IMR-90 (cell line): Measurements from ENCODE around the gene SSH2. TPM values are rescaled to one million over a fixed set of nuclear protein-coding genes. Genes with fewer than 3 reads are reported as not detected.

Experiments
- ATAC-seq: fragments of 200-7000 bp; cut with Tn5 transposase; 2 replicates; pipeline ENCODE4 v1.9.1; 2020; ENCODE audit warnings: low read depth, mild to moderate bottlenecking, moderate library complexity
- BruUV-seq: library from RNA; stranded (reverse); fragments of 400-500 nt; replicated peaks from 2 replicates; lab custom pipeline; 2021; lab: Mats Ljungman, UMichigan
- CTCF ChIA-PET: fragments of 300-600 bp; formaldehyde crosslinking; extraction: SDS; loops from one replicate; lab custom pipeline; 2021; ENCODE audit warnings: antibody characterized with exemption; lab: Yijun Ruan, JAX
- POLR2A ChIA-PET: fragments of 300-600 bp; sonication (Branson Sonifier 250); formaldehyde crosslinking; loops from one replicate; lab custom pipeline; 2022; ENCODE audit warnings: antibody characterized with exemption; ENCODE audit not compliant: unreplicated experiment; lab: Charles Lee
- DNase-seq: peaks from one replicate; pipeline ENCODE4 v3.0.0; 2013
- H2AFZ ChIP-seq: replicated peaks from 2 replicates; pipeline ENCODE3; 2013; ENCODE audit warnings: low read length, mild to moderate bottlenecking; ENCODE audit not compliant: poor library complexity
- H2AK5ac ChIP-seq: 2 replicates; pipeline ENCODE4 v1.6.1; 2013; ENCODE audit warnings: low read depth, low read length, inconsistent platforms
- H2AK9ac ChIP-seq: replicated peaks from 2 replicates; pipeline ENCODE3; 2013; ENCODE audit warnings: mild to moderate bottlenecking, low read depth, low read length, moderate library complexity; ENCODE audit not compliant: poor library complexity
- H2BK120ac ChIP-seq: 2 replicates; pipeline ENCODE4 v1.6.1; 2013; ENCODE audit warnings: low read depth, low read length, inconsistent platforms
- H2BK15ac ChIP-seq: 3 replicates; pipeline ENCODE4 v1.6.1; 2013; ENCODE audit warnings: low read depth, low read length, inconsistent platforms
- H2BK20ac ChIP-seq: 2 replicates; pipeline ENCODE4 v1.6.1; 2013; ENCODE audit warnings: low read depth, mild to moderate bottlenecking, inconsistent platforms, low read length, moderate library complexity
- H2BK5ac ChIP-seq: 2 replicates; pipeline ENCODE4 v1.6.1; 2013; ENCODE audit warnings: mild to moderate bottlenecking, low read depth, low read length, inconsistent platforms; ENCODE audit not compliant: poor library complexity, severe bottlenecking
- H3K14ac ChIP-seq: replicated peaks from 2 replicates; pipeline ENCODE4 v1.6.1; 2013; ENCODE audit warnings: low read depth, low read length, inconsistent platforms
- H3K18ac ChIP-seq: 2 replicates; pipeline ENCODE4 v1.6.1; 2013; ENCODE audit warnings: low read depth, low read length, control low read depth
- H3K23ac ChIP-seq: 2 replicates; pipeline ENCODE4 v1.6.1; 2013; ENCODE audit warnings: low read depth, low read length, inconsistent platforms
- H3K27ac ChIP-seq: 2 replicates; pipeline ENCODE4 v1.5.1; 2013; ENCODE audit warnings: mild to moderate bottlenecking, control low read depth, low read length; ENCODE audit not compliant: insufficient read depth
- H3K27me3 ChIP-seq: 2 replicates; pipeline ENCODE4 v1.6.1; 2013; ENCODE audit warnings: low read length; ENCODE audit not compliant: control insufficient read depth, insufficient read depth
- H3K36me3 ChIP-seq: 2 replicates; pipeline ENCODE4 v1.6.1; 2013; ENCODE audit warnings: low read length, mixed read lengths; ENCODE audit not compliant: control insufficient read depth, insufficient read depth
- H3K4ac ChIP-seq: 2 replicates; pipeline ENCODE4 v1.6.1; 2013; ENCODE audit warnings: low read depth, low read length, inconsistent platforms
- H3K4me1 ChIP-seq: 2 replicates; pipeline ENCODE4 v1.6.1; 2013; ENCODE audit warnings: low read length, mixed read lengths; ENCODE audit not compliant: control insufficient read depth, insufficient read depth
- H3K4me2 ChIP-seq: 2 replicates; pipeline ENCODE4 v1.6.1; 2013; ENCODE audit warnings: low read depth, mild to moderate bottlenecking, control low read depth, low read length, moderate library complexity
- H3K4me3 ChIP-seq: 2 replicates; pipeline ENCODE4 v1.5.1; 2013; ENCODE audit warnings: low read depth, mild to moderate bottlenecking, control low read depth, low read length, moderate library complexity; ENCODE audit not compliant: insufficient read depth
- H3K56ac ChIP-seq: 2 replicates; pipeline ENCODE4 v1.6.1; 2013; ENCODE audit warnings: low read length, inconsistent platforms; ENCODE audit not compliant: insufficient read depth; ENCODE audit errors: extremely low read depth
- H3K79me1 ChIP-seq, 2 experiments: 2 replicates each; pipeline ENCODE4 v1.6.1; 2013; ENCODE audit warnings: low read length in 2 of 2, inconsistent platforms in 1 of 2, low read depth in 1 of 2
- H3K9ac ChIP-seq: 2 replicates; pipeline ENCODE4 v1.6.1; 2013; ENCODE audit warnings: low read depth, low read length, control low read depth
- H3K9me1 ChIP-seq: 2 replicates; pipeline ENCODE4 v1.6.1; 2013; ENCODE audit warnings: low read length, inconsistent platforms; ENCODE audit not compliant: insufficient read depth
- H3K9me3 ChIP-seq: 2 replicates; pipeline ENCODE4 v1.6.1; 2013; ENCODE audit warnings: low read length; ENCODE audit not compliant: control insufficient read depth, insufficient read depth
- H4K20me1 ChIP-seq: 2 replicates; pipeline ENCODE4 v1.6.1; 2013; ENCODE audit warnings: low read length, inconsistent platforms; ENCODE audit not compliant: insufficient read depth
- H4K5ac ChIP-seq: 2 replicates; pipeline ENCODE4 v1.6.1; 2013; ENCODE audit warnings: mild to moderate bottlenecking, low read depth, low read length, control low read depth
- H4K8ac ChIP-seq, 2 experiments: 2 replicates each; pipeline ENCODE4 v1.6.1; 2013; ENCODE audit warnings: low read depth in 2 of 2, low read length in 2 of 2, control low read depth in 1 of 2, inconsistent platforms in 1 of 2
- H4K91ac ChIP-seq: 2 replicates; pipeline ENCODE4 v1.6.1; 2013; ENCODE audit warnings: low read depth, low read length, inconsistent platforms; ENCODE audit not compliant: insufficient read depth
- BHLHE40 ChIP-seq: fragments of 150-350 bp; IDR thresholded peaks from 2 replicates; pipeline ENCODE4 v1.6.1; 2016; ENCODE audit warnings: mild to moderate bottlenecking, low read depth, low read length
- CEBPB ChIP-seq: IDR thresholded peaks from 2 replicates; pipeline ENCODE4 v1.6.1; 2012; ENCODE audit warnings: low read depth, low read length, improper control_type of control experiment
- CHD1 ChIP-seq: IDR thresholded peaks from 2 replicates; pipeline ENCODE4 v1.6.1; 2012; ENCODE audit warnings: low read depth, low read length, improper control_type of control experiment
- CTCF ChIP-seq: conservative IDR thresholded peaks from 2 replicates; pipeline ENCODE4 v1.5.1; 2012; ENCODE audit warnings: mild to moderate bottlenecking, low read depth, low read length, improper control_type of control experiment
- FOS ChIP-seq: fragments of 150-350 bp; IDR thresholded peaks from 2 replicates; pipeline ENCODE4 v1.6.1; 2016; ENCODE audit warnings: low read depth, low read length
- MAFK ChIP-seq: IDR thresholded peaks from 2 replicates; pipeline ENCODE4 v1.6.1; 2012; ENCODE audit warnings: low read depth, low read length, improper control_type of control experiment
- MAZ ChIP-seq: IDR thresholded peaks from 2 replicates; pipeline ENCODE4 v1.6.1; 2012; ENCODE audit warnings: low read depth, mild to moderate bottlenecking, low read length, improper control_type of control experiment, moderate library complexity, borderline replicate concordance
- MXI1 ChIP-seq: IDR thresholded peaks from 2 replicates; pipeline ENCODE4 v1.6.1; 2012; ENCODE audit warnings: low read depth, mild to moderate bottlenecking, low read length, moderate library complexity, borderline replicate concordance
- NFE2L2 ChIP-seq: fragments of 150-350 bp; IDR thresholded peaks from 2 replicates; pipeline ENCODE4 v1.6.1; 2016; ENCODE audit warnings: low read depth, mild to moderate bottlenecking, low read length
- POLR2A ChIP-seq: IDR thresholded peaks from 2 replicates; pipeline ENCODE4 v1.6.1; 2012; ENCODE audit warnings: mild to moderate bottlenecking, low read depth, low read length
- RAD21 ChIP-seq: IDR thresholded peaks from 2 replicates; pipeline ENCODE4 v1.6.1; 2012; ENCODE audit warnings: low read length, improper control_type of control experiment
- RCOR1 ChIP-seq: IDR thresholded peaks from 2 replicates; pipeline ENCODE4 v1.6.1; 2012; ENCODE audit warnings: mild to moderate bottlenecking, low read length, improper control_type of control experiment; ENCODE audit not compliant: insufficient replicate concordance
- RFX5 ChIP-seq: IDR thresholded peaks from 2 replicates; pipeline ENCODE4 v1.8.0; 2012; ENCODE audit warnings: low read depth, mild to moderate bottlenecking, low read length, moderate library complexity
- SMC3 ChIP-seq: fragments of 150-350 bp; IDR thresholded peaks from 2 replicates; pipeline ENCODE4 v1.6.1; 2016; ENCODE audit warnings: low read depth, mild to moderate bottlenecking, antibody characterized with exemption, low read length, moderate library complexity
- USF2 ChIP-seq: fragments of 150-350 bp; IDR thresholded peaks from 2 replicates; pipeline ENCODE4 v1.6.1; 2017; ENCODE audit warnings: mild to moderate bottlenecking, antibody characterized with exemption, low read length, low read depth
- dilution Hi-C: fragments of 300-500 bp; cut with HindIII; formaldehyde crosslinking; loops from one replicate; pipeline ENCODE4 v1.14.3; 2018; ENCODE audit warnings: low sequenced_read_pairs; ENCODE audit not compliant: unreplicated experiment
- in situ Hi-C: fragments of 300-500 bp; cut with MboI; formaldehyde crosslinking; loops from 3 replicates; pipeline ENCODE4 v1.14.3; 2019; ENCODE audit warnings: low sequenced_read_pairs, inconsistent platforms, mixed read lengths
- intact Hi-C: fragments of 100-400 bp; cut with micrococcal nuclease; formaldehyde crosslinking; loops from 2 replicates; pipeline ENCODE4 v1.10.0; 2022
- polyA plus RNA-seq, 3 experiments: library from polyadenylated mRNA; depleted of rRNA; stranded (reverse); fragments of >200 nt; gene quantifications; 2 replicates each; pipeline ENCODE4 v1.2.3, GENCODE V29; 2012; ENCODE audit warnings: low replicate concordance in 1 of 3
- total RNA-seq: library from RNA; depleted of rRNA; stranded (reverse); fragments of >200 nt; gene quantifications from 2 replicates; pipeline ENCODE4 v1.2.3, GENCODE V29; 2012
- TF ChIP-seq, protein P1 (sequence below): fragments of 150-350 bp; IDR thresholded peaks from 2 replicates; pipeline ENCODE4 v1.6.1; 2016; ENCODE audit warnings: low read depth, mild to moderate bottlenecking, low read length, moderate library complexity, borderline replicate concordance

SSH2 gene
- total and polyA plus RNA-seq, 2 of the 4 experiments (the other 2 are of a cell fraction): 9.3 TPM

GRCh38 chr17:29956225-29956624, 26.2 kb upstream of the SSH2 start:
- no peaks in the 10 kb centered on the region for H3K79me1 ChIP-seq
- no peak overlapping the region for H3K18ac ChIP-seq
- DNase-seq (no peak), ATAC-seq (no peak)
- H3K23ac ChIP-seq: no peak overlapping the region
- intact Hi-C loops (no loop called here), in situ Hi-C loops (loop anchor here (10.0 kb wide), 1 partner anchor 109 kb away; no protein-coding TSS in a partner anchor), dilution Hi-C loops (no loop called here)
- H2BK20ac ChIP-seq: no peak overlapping the region
- H3K4me3 ChIP-seq: no peak overlapping the region
- no peak overlapping the region for H3K14ac ChIP-seq
- peaks cover 2% of the 10 kb centered on the region; the same call in 1 of the 2 replicates for H3K27me3 ChIP-seq
- TF ChIP-seq FOS (no peak), RFX5 (no peak), CHD1 (no peak), RAD21 (no peak), BHLHE40 (no peak), POLR2A (no peak), RCOR1 (no peak), USF2 (no peak), CTCF (no peak), SMC3 (no peak), MAFK (no peak), CEBPB (no peak), MAZ (no peak), NFE2L2 (no peak), MXI1 (no peak)
- TF ChIP-seq, protein P1, sequence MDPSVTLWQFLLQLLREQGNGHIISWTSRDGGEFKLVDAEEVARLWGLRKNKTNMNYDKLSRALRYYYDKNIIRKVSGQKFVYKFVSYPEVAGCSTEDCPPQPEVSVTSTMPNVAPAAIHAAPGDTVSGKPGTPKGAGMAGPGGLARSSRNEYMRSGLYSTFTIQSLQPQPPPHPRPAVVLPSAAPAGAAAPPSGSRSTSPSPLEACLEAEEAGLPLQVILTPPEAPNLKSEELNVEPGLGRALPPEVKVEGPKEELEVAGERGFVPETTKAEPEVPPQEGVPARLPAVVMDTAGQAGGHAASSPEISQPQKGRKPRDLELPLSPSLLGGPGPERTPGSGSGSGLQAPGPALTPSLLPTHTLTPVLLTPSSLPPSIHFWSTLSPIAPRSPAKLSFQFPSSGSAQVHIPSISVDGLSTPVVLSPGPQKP: no peak
- H2BK120ac ChIP-seq: no peak overlapping the region
- no peak overlapping the region for H3K4ac ChIP-seq
- H2BK15ac ChIP-seq: no peak overlapping the region
- no peak overlapping the region for H3K27ac ChIP-seq
- H3K4me2 ChIP-seq: no peak overlapping the region
- H4K5ac ChIP-seq: no peak overlapping the region
- H2AK5ac ChIP-seq: no peak overlapping the region
- no peak overlapping the region for H4K91ac ChIP-seq
- H3K9me3 ChIP-seq: peaks cover 8% of the 10 kb centered on the region
- H3K9me1 ChIP-seq: peaks cover 6% of the 10 kb centered on the region; the same call in 1 of the 2 replicates
- H4K8ac ChIP-seq: no peak overlapping the region
- CTCF ChIA-PET: no interaction called here
- H3K4me1 ChIP-seq: peaks cover 3% of the 10 kb centered on the region; the same call in 1 of the 2 replicates
- H3K56ac ChIP-seq: no peak overlapping the region
- BruUV-seq: no TSS peak
- H2AK9ac ChIP-seq: no peak overlapping the region
- no peak overlapping the region for H3K9ac ChIP-seq
- H3K36me3 ChIP-seq: no peaks in the 10 kb centered on the region
- H4K20me1 ChIP-seq: no peaks in the 10 kb centered on the region
- POLR2A ChIA-PET: no interaction called here
- H2AFZ ChIP-seq: no peak overlapping the region
- H2BK5ac ChIP-seq: no peak overlapping the region
